Loucy (cell line): ENCODE measurements around the gene HIBCH.

Experiments used
- H2AFZ ChIP-seq: fragments of 200-600 bp; sonication (generic); 2 replicates; pipeline ENCODE4 v1.6.0; 2016; ENCODE audit warnings: antibody characterized with exemption, mild to moderate bottlenecking, low read length, moderate library complexity
- H3F3A ChIP-seq: fragments of 200-600 bp; 2 replicates; pipeline ENCODE4 v1.6.0; 2016; ENCODE audit warnings: antibody characterized with exemption, low read depth, mild to moderate bottlenecking
- H3K27me3 ChIP-seq: fragments of 200-600 bp; sonication (generic); 2 replicates; pipeline ENCODE4 v1.6.1; 2014; ENCODE audit warnings: low read length, mild to moderate bottlenecking; ENCODE audit not compliant: insufficient read depth, poor library complexity, severe bottlenecking
- H3K36me3 ChIP-seq: fragments of 200-600 bp; sonication (generic); 2 replicates; pipeline ENCODE4 v1.6.1; 2016; ENCODE audit warnings: low read length; ENCODE audit not compliant: insufficient read depth
- H3K4me1 ChIP-seq: fragments of 200-600 bp; sonication (generic); 2 replicates; pipeline ENCODE4 v1.5.1; 2014; ENCODE audit warnings: low read length, mild to moderate bottlenecking; ENCODE audit not compliant: insufficient read depth, poor library complexity, severe bottlenecking
- H3K4me2 ChIP-seq: fragments of 200-600 bp; sonication (generic); 2 replicates; pipeline ENCODE4 v1.6.0; 2014; ENCODE audit warnings: antibody characterized with exemption, low read length, low read depth, mild to moderate bottlenecking; ENCODE audit not compliant: poor library complexity, severe bottlenecking
- H3K4me3 ChIP-seq: fragments of 200-600 bp; sonication (generic); 2 replicates; pipeline ENCODE4 v1.5.1; 2014; ENCODE audit warnings: low read length, mild to moderate bottlenecking, mixed read lengths; ENCODE audit not compliant: poor library complexity, severe bottlenecking
- H3K79me2 ChIP-seq: fragments of 200-600 bp; sonication (generic); 2 replicates; pipeline ENCODE4 v1.6.1; 2014; ENCODE audit warnings: low read length; ENCODE audit not compliant: insufficient read depth
- H3K9ac ChIP-seq: fragments of 200-600 bp; sonication (generic); 2 replicates; pipeline ENCODE4 v1.6.0; 2014; ENCODE audit warnings: mild to moderate bottlenecking, low read depth, low read length, moderate library complexity; ENCODE audit not compliant: poor library complexity, severe bottlenecking
- H3K9me2 ChIP-seq: fragments of 200-600 bp; sonication (generic); replicated peaks from 2 replicates; pipeline ENCODE4 v1.6.1; 2016; ENCODE audit warnings: low read depth, low read length, mixed read lengths
- H3K9me3 ChIP-seq: fragments of 200-600 bp; sonication (generic); 2 replicates; pipeline ENCODE4 v1.6.1; 2014; ENCODE audit warnings: mild to moderate bottlenecking, antibody characterized with exemption, low read length, low read depth; ENCODE audit not compliant: insufficient read depth
- H4K20me1 ChIP-seq: fragments of 200-600 bp; sonication (generic); 2 replicates; pipeline ENCODE4 v1.6.0; 2014; ENCODE audit warnings: antibody characterized with exemption, low read length, mild to moderate bottlenecking; ENCODE audit not compliant: insufficient read depth, poor library complexity, severe bottlenecking
- EZH2phosphoT487 ChIP-seq: fragments of 200-600 bp; IDR thresholded peaks from 2 replicates; pipeline ENCODE4 v1.6.1; 2018; ENCODE audit warnings: antibody characterized with exemption, mild to moderate bottlenecking, moderate library complexity, borderline replicate concordance
- TF ChIP-seq, protein P1 (sequence below): fragments of 200-600 bp; sonication (generic); conservative IDR thresholded peaks from 2 replicates; pipeline ENCODE4 v1.5.1; 2014; ENCODE audit warnings: mild to moderate bottlenecking, antibody characterized with exemption, low read length

Gene HIBCH

GRCh38 chr2:190169221-190170072 lies 150.2 kb downstream of the HIBCH start:
- no peaks in the 10 kb centered on the region for H4K20me1 ChIP-seq
- H3K4me1 ChIP-seq: no peaks in the 10 kb centered on the region
- H3F3A ChIP-seq: no peaks in the 10 kb centered on the region
- no peak for TF ChIP-seq EZH2phosphoT487
- TF ChIP-seq, protein P1, sequence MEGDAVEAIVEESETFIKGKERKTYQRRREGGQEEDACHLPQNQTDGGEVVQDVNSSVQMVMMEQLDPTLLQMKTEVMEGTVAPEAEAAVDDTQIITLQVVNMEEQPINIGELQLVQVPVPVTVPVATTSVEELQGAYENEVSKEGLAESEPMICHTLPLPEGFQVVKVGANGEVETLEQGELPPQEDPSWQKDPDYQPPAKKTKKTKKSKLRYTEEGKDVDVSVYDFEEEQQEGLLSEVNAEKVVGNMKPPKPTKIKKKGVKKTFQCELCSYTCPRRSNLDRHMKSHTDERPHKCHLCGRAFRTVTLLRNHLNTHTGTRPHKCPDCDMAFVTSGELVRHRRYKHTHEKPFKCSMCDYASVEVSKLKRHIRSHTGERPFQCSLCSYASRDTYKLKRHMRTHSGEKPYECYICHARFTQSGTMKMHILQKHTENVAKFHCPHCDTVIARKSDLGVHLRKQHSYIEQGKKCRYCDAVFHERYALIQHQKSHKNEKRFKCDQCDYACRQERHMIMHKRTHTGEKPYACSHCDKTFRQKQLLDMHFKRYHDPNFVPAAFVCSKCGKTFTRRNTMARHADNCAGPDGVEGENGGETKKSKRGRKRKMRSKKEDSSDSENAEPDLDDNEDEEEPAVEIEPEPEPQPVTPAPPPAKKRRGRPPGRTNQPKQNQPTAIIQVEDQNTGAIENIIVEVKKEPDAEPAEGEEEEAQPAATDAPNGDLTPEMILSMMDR: no peak
- H3K9me2 ChIP-seq: no peaks in the 10 kb centered on the region
- no peak overlapping the region for H2AFZ ChIP-seq
- H3K4me2 ChIP-seq: no peak overlapping the region
- no peak overlapping the region for H3K9ac ChIP-seq
- H3K79me2 ChIP-seq: no peaks in the 10 kb centered on the region
- H3K9me3 ChIP-seq: no peaks in the 10 kb centered on the region
- no peaks in the 10 kb centered on the region for H3K36me3 ChIP-seq
- H3K27me3 ChIP-seq: no peaks in the 10 kb centered on the region
- H3K4me3 ChIP-seq: no peak overlapping the region

DNA sequence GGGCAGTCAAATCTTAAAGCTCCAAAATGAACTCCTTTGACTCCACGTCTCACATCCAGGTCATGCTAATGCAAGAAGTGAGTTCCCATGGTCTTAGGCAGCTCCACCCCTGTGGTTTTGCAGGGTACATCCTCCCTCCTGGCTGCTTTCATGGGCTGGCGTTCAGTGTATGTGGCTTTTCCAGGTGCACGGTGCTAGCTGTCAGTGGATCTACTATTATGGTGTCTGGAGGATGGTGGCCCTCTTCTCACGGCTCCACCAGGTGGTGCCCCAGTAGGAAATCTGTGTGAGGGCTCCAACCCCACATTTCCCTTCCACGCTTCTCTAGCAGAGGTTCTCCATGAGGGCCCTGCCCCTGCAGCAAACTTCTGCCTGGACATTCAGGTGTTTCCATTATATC lies 151.9 kb downstream of the HIBCH start:
- Histone ChIP-seq H3K36me3 (no peaks in the 10 kb centered on the region), H2AFZ (no peak overlapping the region), H3K4me1 (no peaks in the 10 kb centered on the region), H3K9me2 (no peaks in the 10 kb centered on the region), H3F3A (no peaks in the 10 kb centered on the region), H4K20me1 (no peaks in the 10 kb centered on the region), H3K9me3 (no peaks in the 10 kb centered on the region), H3K4me3 (no peak overlapping the region), H3K4me2 (no peak overlapping the region), H3K79me2 (no peaks in the 10 kb centered on the region), H3K9ac (no peak overlapping the region), H3K27me3 (no peaks in the 10 kb centered on the region)
- TF ChIP-seq EZH2phosphoT487: no peak
- TF ChIP-seq, protein P1: no peak

GRCh38 chr2:190165491-190165890 lies 154.1 kb downstream of the HIBCH start:
- no peak overlapping the region for H3K4me3 ChIP-seq
- H3K79me2 ChIP-seq: no peaks in the 10 kb centered on the region
- no peaks in the 10 kb centered on the region for H3K4me1 ChIP-seq
- no peak overlapping the region for H2AFZ ChIP-seq
- no peaks in the 10 kb centered on the region for H3K36me3 ChIP-seq
- no peaks in the 10 kb centered on the region for H4K20me1 ChIP-seq
- no peaks in the 10 kb centered on the region for H3F3A ChIP-seq
- H3K9me3 ChIP-seq: no peaks in the 10 kb centered on the region
- no peak overlapping the region for H3K9ac ChIP-seq
- H3K9me2 ChIP-seq: no peaks in the 10 kb centered on the region
- TF ChIP-seq, protein P1: no peak
- TF ChIP-seq EZH2phosphoT487: no peak
- H3K27me3 ChIP-seq: no peaks in the 10 kb centered on the region
- no peak overlapping the region for H3K4me2 ChIP-seq
